Panc1 (cell line): Measurements from ENCODE around the gene CACNA1G.

Source experiments
- CTCF ChIP-seq: fragments of 450-650 bp; IDR thresholded peaks from 2 replicates; pipeline ENCODE4 v1.5.1; 2017; ENCODE audit warnings: mild to moderate bottlenecking
- POLR2AphosphoS5 ChIP-seq: IDR thresholded peaks from 2 replicates; pipeline ENCODE4 v1.6.1; 2012; ENCODE audit warnings: mild to moderate bottlenecking, low read depth, low read length, moderate library complexity
- REST ChIP-seq, 2 experiments: IDR thresholded peaks; 2 replicates each; pipeline ENCODE4 v1.6.1; 2011 to 2012; ENCODE audit warnings: low read depth in 2 of 2, control low read depth in 1 of 2, low read length in 1 of 2, mild to moderate bottlenecking in 1 of 2, moderate library complexity in 1 of 2; ENCODE audit not compliant: insufficient read depth in 1 of 2
- SIN3A ChIP-seq: IDR thresholded peaks from 2 replicates; pipeline ENCODE4 v1.6.1; 2012; ENCODE audit warnings: low read depth, mild to moderate bottlenecking, low read length, moderate library complexity, borderline replicate concordance; ENCODE audit not compliant: insufficient read depth
- TCF7L2 ChIP-seq: IDR thresholded peaks from 2 replicates; pipeline ENCODE4 v1.6.1; 2011; ENCODE audit warnings: mild to moderate bottlenecking, low read depth, low read length, inconsistent platforms

- no peak for TF ChIP-seq CTCF
- TF ChIP-seq POLR2AphosphoS5 = no peak
- TF ChIP-seq SIN3A = no peak
- no peak for TF ChIP-seq REST (IDR thresholded peaks at IDR 0.05; ENCODE audit: insufficient read depth in 1 of 2, low read depth in 2 of 2, low read length in 1 of 2)
- no peak for TF ChIP-seq TCF7L2
These were observed 2.0 kb upstream of the CACNA1G start for GRCh38 chr17:50558581-50558940.
